Measurements from ENCODE around the gene F7.
"Not testable (repeated sequence)": the region's sequence is repeated elsewhere in the genome, so short reads cannot be mapped to it uniquely, and the experiment has no call there.

The F7 gene

GRCh38 chr13:113077953-113078901, 27.4 kb upstream of the F7 start:
- no peak overlapping the region for H3K27ac ChIP-seq
- TF ChIP-seq CTCF (IDR thresholded peaks at IDR 0.05): no peak
- no peak for TF ChIP-seq ZFX (IDR thresholded peaks at IDR 0.05; ENCODE audit: borderline replicate concordance)

GRCh38 chr13:113078902-113079780, 26.4 kb upstream of the F7 start:
- no peak overlapping the region for H3K27ac ChIP-seq
- TF ChIP-seq ZFX (IDR thresholded peaks at IDR 0.05; ENCODE audit: borderline replicate concordance) (no peak), CTCF (IDR thresholded peaks at IDR 0.05) (no peak)

GRCh38 chr13:113079781-113080080, 25.9 kb upstream of the F7 start:
- not testable (repeated sequence) for H3K27ac ChIP-seq

- TF ChIP-seq CTCF (IDR thresholded peaks at IDR 0.05): no peak
- no peak overlapping the region for H3K27ac ChIP-seq
These were observed 25.2 kb upstream of the F7 start for GRCh38 chr13:113080361-113080831.

- no peak for TF ChIP-seq ZFX (IDR thresholded peaks at IDR 0.05; ENCODE audit: borderline replicate concordance)
- no peak for TF ChIP-seq CTCF (IDR thresholded peaks at IDR 0.05)
- no peak overlapping the region for H3K27ac ChIP-seq
These were observed 24.6 kb upstream of the F7 start for GRCh38 chr13:113080901-113081521.

- TF ChIP-seq CTCF (IDR thresholded peaks at IDR 0.05) (no peak), ZFX (IDR thresholded peaks at IDR 0.05; ENCODE audit: borderline replicate concordance) (no peak)
- no peak overlapping the region for H3K27ac ChIP-seq
These were observed 23.2 kb upstream of the F7 start for GRCh38 chr13:113082198-113083021.

GRCh38 chr13:113083022-113083373, 22.6 kb upstream of the F7 start:
- TF ChIP-seq ZFX (IDR thresholded peaks at IDR 0.05; ENCODE audit: borderline replicate concordance): no peak
- TF ChIP-seq CTCF (IDR thresholded peaks at IDR 0.05): no peak
- no peak overlapping the region for H3K27ac ChIP-seq

Data from 22Rv1 (cell line).